Measurements from ENCODE around the gene HNRNPUL2.
A peak's percentile ranks its signal among the peaks of the same experiment; 100 is the strongest.
"Not testable (repeated sequence)": the region's sequence is repeated elsewhere in the genome, so short reads cannot be mapped to it uniquely, and the experiment has no call there.

HNRNPUL2 gene

GRCh38 chr11:62757846-62758788 is 30.9 kb upstream of the HNRNPUL2 start:
- Histone ChIP-seq H3K4me3 (replicated peaks; ENCODE audit: low read depth, low read length) (no peak overlapping the region), H3K27me3 (replicated peaks; ENCODE audit: control insufficient read depth, insufficient read depth, low read length) (no peaks in the 10 kb centered on the region), H3K36me3 (ENCODE audit: control insufficient read depth, insufficient read depth, low read length) (no peaks in the 10 kb centered on the region)
- no peak for DNase-seq (ENCODE audit: extremely low read depth, insufficient read length)
- TF ChIP-seq CTCF (IDR thresholded peaks at IDR 0.05; ENCODE audit: insufficient read depth, low read length, poor library complexity, severe bottlenecking) = no peak

DNA sequence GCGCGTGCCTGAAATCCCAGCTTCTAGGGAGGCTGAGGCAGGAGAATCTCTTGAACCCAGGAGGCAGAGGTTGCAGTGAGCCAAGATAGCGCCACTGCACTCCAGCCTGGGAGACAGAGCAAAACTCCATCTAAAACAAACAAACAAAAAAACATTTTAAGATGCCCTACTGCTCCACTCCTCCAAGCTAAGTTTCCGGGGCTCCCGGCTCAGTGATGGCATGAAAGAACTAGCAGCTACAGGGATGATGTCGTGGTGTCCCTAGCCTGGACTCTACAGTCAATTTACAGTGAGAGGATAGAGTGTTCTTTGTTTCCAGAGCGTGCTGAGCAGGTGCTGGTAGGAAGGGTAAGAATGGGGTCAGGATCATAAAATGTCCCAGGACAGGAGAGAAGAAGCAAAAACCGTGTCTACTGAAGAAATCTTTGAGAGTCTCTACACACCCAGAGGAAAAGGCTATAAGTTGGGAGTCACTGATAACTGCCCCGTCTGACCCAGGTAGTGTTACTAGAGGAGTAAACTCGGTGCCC is 27.9 kb upstream of the HNRNPUL2 start:
- H3K4me3 ChIP-seq (replicated peaks; ENCODE audit: low read depth, low read length) = no peak overlapping the region
- no peaks in the 10 kb centered on the region for H3K27me3 ChIP-seq (replicated peaks; ENCODE audit: control insufficient read depth, insufficient read depth, low read length)
- no peak for DNase-seq (ENCODE audit: extremely low read depth, insufficient read length)
- no peak for TF ChIP-seq CTCF (IDR thresholded peaks at IDR 0.05; ENCODE audit: insufficient read depth, low read length, poor library complexity, severe bottlenecking)
- peaks cover 3% of the 10 kb centered on the region; the same call in 1 of the 2 replicates for H3K36me3 ChIP-seq (ENCODE audit: control insufficient read depth, insufficient read depth, low read length)

- TF ChIP-seq CTCF (IDR thresholded peaks at IDR 0.05; ENCODE audit: insufficient read depth, low read length, poor library complexity, severe bottlenecking) = no peak
- H3K27me3 ChIP-seq (replicated peaks; ENCODE audit: control insufficient read depth, insufficient read depth, low read length) = no peaks in the 10 kb centered on the region
- DNase-seq (ENCODE audit: extremely low read depth, insufficient read length) = peak; percentile 95
- H3K36me3 ChIP-seq (ENCODE audit: control insufficient read depth, insufficient read depth, low read length) = peaks cover 5% of the 10 kb centered on the region; the same call in 1 of the 2 replicates
- H3K4me3 ChIP-seq (replicated peaks; ENCODE audit: low read depth, low read length) = peak within 1 kb of the TSS; percentile 64
Measured at GRCh38 chr11:62753736-62754603, 26.7 kb upstream of the HNRNPUL2 start, which contains the start of gene ZBTB3. TSS of gene ZBTB3 (minus strand) at chr11:62754160. CDS start at chr11:62753664, 496 bp downstream.

GRCh38 chr11:62752994-62753735 is 25.9 kb upstream of the HNRNPUL2 start:
- peaks cover 5% of the 10 kb centered on the region; the same call in 1 of the 2 replicates for H3K36me3 ChIP-seq (ENCODE audit: control insufficient read depth, insufficient read depth, low read length)
- H3K27me3 ChIP-seq (replicated peaks; ENCODE audit: control insufficient read depth, insufficient read depth, low read length) = no peaks in the 10 kb centered on the region
- DNase-seq (ENCODE audit: extremely low read depth, insufficient read length) = no peak
- TF ChIP-seq CTCF (IDR thresholded peaks at IDR 0.05; ENCODE audit: insufficient read depth, low read length, poor library complexity, severe bottlenecking) = no peak
- H3K4me3 ChIP-seq (replicated peaks; ENCODE audit: low read depth, low read length) = peak overlapping the region; percentile 64

- peaks cover 5% of the 10 kb centered on the region; the same call in 1 of the 2 replicates for H3K36me3 ChIP-seq (ENCODE audit: control insufficient read depth, insufficient read depth, low read length)
- H3K27me3 ChIP-seq (replicated peaks; ENCODE audit: control insufficient read depth, insufficient read depth, low read length) = no peaks in the 10 kb centered on the region
- TF ChIP-seq CTCF (IDR thresholded peaks at IDR 0.05; ENCODE audit: insufficient read depth, low read length, poor library complexity, severe bottlenecking) = no peak
- H3K4me3 ChIP-seq (replicated peaks; ENCODE audit: low read depth, low read length) = no peak overlapping the region
- no peak for DNase-seq (ENCODE audit: extremely low read depth, insufficient read length)
Measured at GRCh38 chr11:62752177-62752785, 25.0 kb upstream of the HNRNPUL2 start.

- H3K36me3 ChIP-seq (ENCODE audit: control insufficient read depth, insufficient read depth, low read length); DNase-seq (ENCODE audit: extremely low read depth, insufficient read length); H3K4me3 ChIP-seq (replicated peaks; ENCODE audit: low read depth, low read length); H3K27me3 ChIP-seq (replicated peaks; ENCODE audit: control insufficient read depth, insufficient read depth, low read length): not testable (repeated sequence)
Measured at GRCh38 chr11:62749931-62750330, 22.7 kb upstream of the HNRNPUL2 start.
